NT2/D1 (cell line): ENCODE data around the gene HIPK4.

Source experiments
- DNase-seq: peaks from one replicate; pipeline ENCODE4 v3.0.0-alpha.2; 2011; ENCODE audit warnings: low read depth, low spot score
- H3K27me3 ChIP-seq: 2 replicates; pipeline ENCODE4 v1.6.0; 2011; ENCODE audit warnings: mild to moderate bottlenecking; ENCODE audit not compliant: insufficient read length, insufficient read depth
- H3K36me3 ChIP-seq: 2 replicates; pipeline ENCODE4 v1.6.1; 2011; ENCODE audit warnings: mild to moderate bottlenecking, low read length, mixed read lengths; ENCODE audit not compliant: insufficient read depth, insufficient read length
- H3K4me1 ChIP-seq: 2 replicates; pipeline ENCODE4 v1.5.1; 2011; ENCODE audit not compliant: insufficient read depth, insufficient read length
- H3K4me3 ChIP-seq: 2 replicates; pipeline ENCODE4 v1.5.1; 2011; ENCODE audit warnings: low read depth; ENCODE audit not compliant: insufficient read length
- H3K9ac ChIP-seq: 2 replicates; pipeline ENCODE4 v1.6.0; 2011; ENCODE audit warnings: low read depth; ENCODE audit not compliant: insufficient read length
- H3K9me3 ChIP-seq: 2 replicates; pipeline ENCODE4 v1.5.1; 2011; ENCODE audit warnings: mild to moderate bottlenecking, low read length; ENCODE audit not compliant: insufficient read depth
- SUZ12 ChIP-seq: IDR thresholded peaks from 2 replicates; pipeline ENCODE4 v1.6.1; 2011; ENCODE audit not compliant: insufficient read length, insufficient read depth; ENCODE audit errors: extremely low read depth
- YY1 ChIP-seq: IDR thresholded peaks from 2 replicates; pipeline ENCODE4 v1.6.1; 2011; ENCODE audit not compliant: insufficient read length, insufficient read depth
- ZNF274 ChIP-seq: IDR thresholded peaks from 2 replicates; pipeline ENCODE4 v1.6.1; 2011; ENCODE audit warnings: mild to moderate bottlenecking, low read depth, low read length

Gene HIPK4

GRCh38 chr19:40395956-40396355 lies 6.0 kb upstream of the HIPK4 start:
- DNase-seq: no peak
- no peak overlapping the region for H3K9ac ChIP-seq
- peaks cover 3% of the 10 kb centered on the region for H3K4me1 ChIP-seq
- H3K36me3 ChIP-seq: no peaks in the 10 kb centered on the region
- TF ChIP-seq ZNF274 (no peak), YY1 (no peak), SUZ12 (no peak)
- no peaks in the 10 kb centered on the region for H3K27me3 ChIP-seq
- H3K4me3 ChIP-seq: no peak overlapping the region
- no peaks in the 10 kb centered on the region for H3K9me3 ChIP-seq

GRCh38 chr19:40394816-40395210 lies 4.8 kb upstream of the HIPK4 start:
- Histone ChIP-seq H3K4me1 (peaks cover 7% of the 10 kb centered on the region), H3K4me3 (no peak overlapping the region), H3K27me3 (no peaks in the 10 kb centered on the region), H3K9me3 (no peaks in the 10 kb centered on the region), H3K9ac (no peak overlapping the region), H3K36me3 (no peaks in the 10 kb centered on the region)
- no peak for DNase-seq
- TF ChIP-seq SUZ12 (no peak), YY1 (no peak), ZNF274 (no peak)

GRCh38 chr19:40393894-40394815 lies 4.2 kb upstream of the HIPK4 start:
- no peak for DNase-seq
- Histone ChIP-seq H3K9me3 (no peaks in the 10 kb centered on the region), H3K9ac (no peak overlapping the region), H3K36me3 (no peaks in the 10 kb centered on the region), H3K27me3 (no peaks in the 10 kb centered on the region), H3K4me1 (peaks cover 10% of the 10 kb centered on the region), H3K4me3 (no peak overlapping the region)
- TF ChIP-seq ZNF274: no peak
- TF ChIP-seq SUZ12: no peak

GRCh38 chr19:40392894-40393517 lies 3.0 kb upstream of the HIPK4 start:
- H3K4me3 ChIP-seq: no peak overlapping the region
- peaks cover 10% of the 10 kb centered on the region for H3K4me1 ChIP-seq
- H3K9ac ChIP-seq: peak overlapping the region; percentile 21
- H3K36me3 ChIP-seq: no peaks in the 10 kb centered on the region
- H3K27me3 ChIP-seq: no peaks in the 10 kb centered on the region
- no peak for TF ChIP-seq YY1
- no peaks in the 10 kb centered on the region for H3K9me3 ChIP-seq
- no peak for DNase-seq

GRCh38 chr19:40392123-40392522 lies 2.1 kb upstream of the HIPK4 start:
- no peak for DNase-seq
- Histone ChIP-seq H3K36me3 (no peaks in the 10 kb centered on the region), H3K9ac (no peak overlapping the region), H3K4me1 (peaks cover 10% of the 10 kb centered on the region), H3K4me3 (no peak overlapping the region), H3K27me3 (no peaks in the 10 kb centered on the region), H3K9me3 (no peaks in the 10 kb centered on the region)
- no peak for TF ChIP-seq ZNF274
- TF ChIP-seq SUZ12: no peak
- no peak for TF ChIP-seq YY1

GRCh38 chr19:40389404-40390083 lies 437 bp downstream of the HIPK4 start:
- Histone ChIP-seq H3K9ac (no peak overlapping the region), H3K4me3 (no peak overlapping the region), H3K36me3 (no peaks in the 10 kb centered on the region), H3K9me3 (no peaks in the 10 kb centered on the region), H3K4me1 (peaks cover 10% of the 10 kb centered on the region), H3K27me3 (no peaks in the 10 kb centered on the region)
- no peak for DNase-seq
- TF ChIP-seq ZNF274 (no peak), YY1 (no peak), SUZ12 (no peak)

- Histone ChIP-seq H3K9me3 (no peaks in the 10 kb centered on the region), H3K9ac (no peak overlapping the region), H3K4me1 (peaks cover 10% of the 10 kb centered on the region), H3K4me3 (no peak overlapping the region), H3K36me3 (no peaks in the 10 kb centered on the region), H3K27me3 (no peaks in the 10 kb centered on the region)
- no peak for DNase-seq
- TF ChIP-seq ZNF274 (no peak), YY1 (no peak), SUZ12 (no peak)
These were observed 1.5 kb downstream of the HIPK4 start for GRCh38 chr19:40388481-40388880.
